Measurements from ENCODE around the gene KRTDAP. TPM values are rescaled to one million over a fixed set of nuclear protein-coding genes. Genes with fewer than 3 reads are reported as not detected.
A peak's percentile ranks its signal among the peaks of the same experiment; 100 is the strongest.

Gene KRTDAP, protein sequence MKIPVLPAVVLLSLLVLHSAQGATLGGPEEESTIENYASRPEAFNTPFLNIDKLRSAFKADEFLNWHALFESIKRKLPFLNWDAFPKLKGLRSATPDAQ
- not detected for polyA plus RNA-seq (2013, experiment 1 of 2; ENCODE audit: insufficient read length)
- 3.7 TPM for polyA plus RNA-seq (2013, experiment 2 of 2; ENCODE audit: insufficient read length)

DNA sequence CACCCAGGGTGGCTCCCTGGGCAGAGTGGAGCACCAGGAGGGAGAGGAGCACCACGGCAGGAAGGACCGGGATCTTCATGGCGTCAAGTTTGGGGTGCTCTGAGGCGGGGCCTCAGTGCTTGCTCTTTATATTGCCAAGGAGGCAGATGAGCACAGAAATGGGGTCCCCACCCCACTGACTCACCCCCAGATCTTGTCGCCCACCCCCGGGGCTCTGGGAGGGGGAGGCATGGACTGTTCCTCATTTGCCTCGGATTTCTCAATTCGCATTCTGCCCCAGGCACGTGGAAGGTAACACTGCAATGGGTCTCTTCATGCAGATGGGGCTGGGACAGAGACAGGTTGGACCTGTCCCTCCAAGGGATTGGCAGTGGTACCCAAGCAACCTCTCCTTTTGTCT lies at the start of gene KRTDAP:
Gene KRTDAP, minus strand, starts transcription at position 101 of the 400 bp plus-strand sequence. Its CDS starts 22 bp downstream, at position 79.
- no peak for DNase-seq

DNA sequence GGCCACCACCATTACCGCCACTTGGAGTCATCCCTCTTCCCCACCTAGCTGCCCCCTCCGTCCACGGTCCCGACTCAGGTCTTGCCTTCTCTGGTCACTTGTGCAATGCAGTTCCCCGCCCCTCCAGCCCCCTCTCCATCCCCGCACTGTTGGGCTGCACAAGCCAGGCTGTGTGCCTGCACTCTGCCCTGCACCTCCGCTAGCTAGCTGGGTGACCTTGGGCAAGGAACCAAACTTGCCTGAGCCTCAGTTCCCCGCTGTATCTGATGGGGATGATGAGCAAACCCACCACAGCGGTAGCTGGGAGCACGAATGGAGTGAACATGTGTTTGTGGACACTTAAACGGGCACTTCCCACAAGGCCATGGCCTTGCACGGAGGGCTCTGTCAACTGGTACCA lies 49.6 kb upstream of the KRTDAP start:
- DNase-seq, result no peak

GRCh38 chr19:35539314-35539713 lies 49.0 kb upstream of the KRTDAP start:
- no peak for DNase-seq

DNA sequence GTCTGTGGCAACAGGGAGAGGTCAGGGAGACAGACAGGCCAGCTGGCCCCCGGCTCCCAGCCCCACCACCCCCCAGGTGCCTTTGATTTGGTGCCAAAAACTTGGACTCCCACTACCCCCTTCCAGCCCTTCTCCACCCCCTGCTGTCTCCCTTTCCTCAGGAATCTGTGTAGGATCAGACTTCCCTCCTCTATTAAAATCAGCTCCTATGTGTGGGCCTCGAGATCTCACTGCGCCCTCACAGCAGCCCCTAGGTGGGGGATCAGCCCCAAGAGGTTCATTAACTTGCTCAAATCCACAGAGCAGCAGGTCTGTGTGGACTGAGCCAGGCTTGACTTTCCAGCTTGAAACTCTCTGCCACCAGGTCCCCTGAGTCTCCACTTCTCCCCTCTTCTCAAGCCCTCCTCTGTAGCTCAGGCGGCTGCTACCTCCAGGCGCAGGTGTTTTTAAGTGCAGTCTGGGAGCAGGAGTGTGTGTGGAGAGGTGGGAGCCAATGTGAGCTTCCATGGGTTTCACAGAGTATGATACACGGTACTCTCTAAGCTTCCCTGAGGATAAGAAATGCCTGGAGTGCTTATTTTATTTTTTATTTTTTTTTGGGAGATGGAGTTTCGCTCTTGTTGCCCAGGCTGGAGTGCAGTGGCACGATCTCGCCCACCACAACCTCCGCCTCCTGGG lies 44.7 kb upstream of the KRTDAP start:
- no peak for DNase-seq

GRCh38 chr19:35533822-35534392 lies 43.6 kb upstream of the KRTDAP start:
- peak; percentile 21 for DNase-seq

- DNase-seq, result no peak
Measured at GRCh38 chr19:35533201-35533821, 43.0 kb upstream of the KRTDAP start, which contains the start of gene GAPDHS. TSS of gene GAPDHS (plus strand) at chr19:35533456. CDS start at chr19:35533528, 72 bp downstream.

- DNase-seq, result no peak
Measured at GRCh38 chr19:35531291-35531690, 41.0 kb upstream of the KRTDAP start.

- DNase-seq, result no peak
Measured at GRCh38 chr19:35529241-35530218, 39.3 kb upstream of the KRTDAP start.

- DNase-seq, result peak; percentile 67
Measured at GRCh38 chr19:35528218-35529038, 38.2 kb upstream of the KRTDAP start, which contains the start of gene SBSN. TSS of gene SBSN (minus strand) at chr19:35528311. CDS start at chr19:35528281, 30 bp downstream.

GRCh38 chr19:35525873-35526272 lies 35.6 kb upstream of the KRTDAP start:
- DNase-seq, result no peak

DNA sequence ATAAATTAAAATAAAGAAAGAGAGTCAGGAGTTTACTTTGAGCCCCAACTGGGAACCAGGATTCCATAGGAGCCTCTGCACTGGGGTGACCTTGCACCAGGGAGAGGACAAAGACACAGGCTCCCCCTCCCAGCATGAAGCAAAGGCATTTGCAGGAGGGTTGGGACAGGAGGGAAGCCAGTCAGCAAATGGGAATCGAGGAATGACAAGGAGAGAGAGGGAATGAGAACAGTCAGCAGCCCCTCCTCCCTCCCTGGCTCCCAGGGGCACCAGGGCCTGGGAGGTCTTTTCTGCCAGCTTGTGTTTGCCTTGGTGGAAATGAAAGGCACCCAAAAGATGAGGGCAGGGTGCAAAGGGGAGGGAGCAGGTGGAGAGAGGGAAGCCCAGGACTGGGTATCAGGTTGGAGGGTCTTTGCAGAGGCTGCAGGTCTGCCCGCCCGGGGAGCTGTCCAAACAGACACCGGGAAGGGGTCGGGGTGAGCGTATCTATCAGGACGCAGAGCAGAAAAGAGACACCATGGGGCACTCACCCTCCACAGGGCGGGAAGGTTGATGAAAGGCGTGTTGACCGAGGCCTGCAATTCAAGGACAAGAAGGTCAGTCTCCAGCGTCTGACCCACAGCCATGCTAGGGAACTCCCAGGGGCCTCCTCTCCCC lies 34.0 kb upstream of the KRTDAP start:
- no peak for DNase-seq

DNA sequence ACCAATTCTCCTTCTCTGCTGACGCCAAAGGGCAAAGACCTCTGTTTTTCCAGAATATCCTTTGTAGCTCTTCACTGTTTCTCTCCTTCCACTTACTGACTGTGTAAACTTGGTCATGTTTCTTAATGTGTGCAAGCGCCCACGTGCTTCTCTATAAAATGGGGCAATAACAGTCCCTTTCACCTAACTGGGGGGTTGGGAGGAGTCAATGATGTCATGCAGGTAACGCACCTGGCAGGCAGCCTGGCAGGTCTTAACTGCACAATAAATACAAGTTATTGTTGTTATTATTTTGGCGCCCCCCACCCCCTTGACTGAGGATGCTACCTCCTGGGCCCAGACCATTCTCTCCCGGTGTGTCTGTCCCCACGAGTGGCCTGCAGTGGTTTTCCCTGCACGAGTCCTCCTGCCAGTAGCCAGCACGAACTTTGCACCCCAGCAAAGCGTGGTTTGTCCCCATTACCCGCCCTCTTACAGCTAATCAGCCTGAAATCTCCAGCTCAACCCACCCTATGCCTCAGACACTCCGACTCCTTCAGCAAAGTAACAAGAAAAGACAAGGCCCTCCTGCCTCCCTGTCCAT lies 32.6 kb upstream of the KRTDAP start:
- DNase-seq, result no peak

- DNase-seq, result peak; percentile 40
Measured at GRCh38 chr19:35521124-35521743, 31.0 kb upstream of the KRTDAP start.

GRCh38 chr19:35519291-35519690 lies 29.0 kb upstream of the KRTDAP start:
- peak; percentile 22 for DNase-seq

GRCh38 chr19:35518313-35518712 lies 28.0 kb upstream of the KRTDAP start:
- DNase-seq, result peak; percentile 98

- no peak for DNase-seq
Measured at GRCh38 chr19:35517342-35517741, 27.1 kb upstream of the KRTDAP start.

DNA sequence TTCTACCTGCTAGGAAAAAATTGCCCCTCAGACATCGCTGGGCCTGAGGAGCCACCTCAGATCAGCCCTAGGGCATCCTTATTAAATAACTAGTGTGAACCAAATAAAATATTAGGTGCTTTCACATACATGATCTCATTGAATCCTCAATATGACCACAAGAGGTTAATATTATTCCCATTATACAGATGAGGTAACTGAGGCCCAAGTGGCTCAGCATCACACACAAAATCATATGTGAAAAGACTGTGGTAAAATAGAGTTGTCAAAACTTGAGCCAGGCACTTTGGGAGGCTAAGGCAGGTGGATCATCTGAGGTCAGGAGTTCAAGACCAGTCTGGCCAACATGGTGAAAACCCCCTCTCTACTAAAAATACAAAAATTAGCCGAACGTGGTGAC lies 26.0 kb upstream of the KRTDAP start:
- no peak for DNase-seq

GRCh38 chr19:35514282-35514809 lies 24.1 kb upstream of the KRTDAP start:
- DNase-seq, result peak; percentile 25

DNA sequence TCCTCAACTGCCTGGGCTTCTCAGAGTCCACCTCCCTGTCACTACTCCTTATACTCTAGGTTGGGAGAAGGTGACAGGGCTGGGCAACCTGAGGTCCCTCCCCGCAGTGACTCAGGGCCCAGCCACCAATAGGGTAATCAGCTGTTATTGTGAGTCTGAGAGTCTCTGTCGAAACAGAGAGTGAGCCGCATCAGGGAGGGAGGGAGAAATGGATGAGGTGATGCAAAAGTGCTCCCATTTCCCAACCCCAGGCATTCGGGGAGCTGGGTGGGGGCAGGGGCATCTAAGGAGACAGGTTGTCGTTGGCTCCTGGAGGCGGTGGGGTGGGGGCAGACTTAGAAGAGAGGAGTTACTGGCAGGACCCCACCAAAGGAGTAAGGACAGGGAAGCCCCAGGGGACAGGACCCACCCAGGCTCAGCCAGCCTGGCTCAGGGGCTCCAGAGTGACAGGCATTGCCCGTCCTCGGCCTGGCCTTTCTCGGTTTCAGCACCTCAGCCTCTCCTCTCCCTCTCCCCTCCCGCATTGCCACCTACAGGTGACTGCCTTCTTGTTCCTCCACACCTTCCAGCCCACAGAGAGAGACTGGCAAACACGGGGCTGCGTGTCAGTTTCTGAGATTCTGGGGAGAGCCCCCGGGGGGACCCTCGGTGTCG lies 23.5 kb upstream of the KRTDAP start, which contains the start of gene DMKN:
Gene DMKN, minus strand, starts transcription at position 22 of the 654 bp plus-strand sequence. CDS start 174 bp downstream, outside the sequence.
- peak; percentile 30 for DNase-seq
